ENCODE data around the gene CA10. TPM values are rescaled to one million over a fixed set of nuclear protein-coding genes. Genes with fewer than 3 reads are reported as not detected.

The CA10 gene
- total RNA-seq, 4 donors from 2014 or later: not detected

- ATAC-seq (ENCODE audit: low FRiP score) (no peak), DNase-seq (ENCODE audit: low spot score) (no peak)
- TF ChIP-seq CTCF (IDR thresholded peaks at IDR 0.05): no peak
These were observed 147.4 kb downstream of the CA10 start for GRCh38 chr17:52011064-52011463.

GRCh38 chr17:51999654-52000053 lies 158.9 kb downstream of the CA10 start:
- no peak for DNase-seq (ENCODE audit: low spot score)
- TF ChIP-seq CTCF (IDR thresholded peaks at IDR 0.05): no peak
- no peak for ATAC-seq (ENCODE audit: low FRiP score)

GRCh38 chr17:51997723-51998122 lies 160.8 kb downstream of the CA10 start:
- no peak for DNase-seq (ENCODE audit: low spot score)
- no peak for TF ChIP-seq CTCF (IDR thresholded peaks at IDR 0.05)
- no peak for ATAC-seq (ENCODE audit: low FRiP score)

- TF ChIP-seq CTCF (IDR thresholded peaks at IDR 0.05): no peak
- no peak for DNase-seq (ENCODE audit: low spot score)
- ATAC-seq (ENCODE audit: low FRiP score): no peak
These were observed 162.6 kb downstream of the CA10 start for GRCh38 chr17:51995797-51996403.

GRCh38 chr17:51992864-51993416 lies 165.6 kb downstream of the CA10 start:
- DNase-seq (ENCODE audit: low spot score): no peak
- TF ChIP-seq CTCF (IDR thresholded peaks at IDR 0.05): no peak
- ATAC-seq (ENCODE audit: low FRiP score): no peak

- DNase-seq (ENCODE audit: low spot score): no peak
- TF ChIP-seq CTCF (IDR thresholded peaks at IDR 0.05): no peak
These were observed 187.4 kb downstream of the CA10 start for GRCh38 chr17:51971121-51971520.

GRCh38 chr17:51961689-51962088 lies 196.8 kb downstream of the CA10 start:
- ATAC-seq (ENCODE audit: low FRiP score) (no peak), DNase-seq (ENCODE audit: low spot score) (no peak)
- no peak for TF ChIP-seq CTCF (IDR thresholded peaks at IDR 0.05)

More at GRCh38 chr17:51971121-51971520, 187.4 kb downstream of the CA10 start:
- ATAC-seq (ENCODE audit: low FRiP score): no peak
